ENCODE measurements around the gene GPR62.

GRCh38 chr3:51997935-51998596 lies 42.9 kb downstream of the GPR62 start:
- TF ChIP-seq CTCF (IDR thresholded peaks at IDR 0.05) = no peak
- TF ChIP-seq POLR2A (IDR thresholded peaks at IDR 0.05) = no peak
